Measurements from ENCODE around the gene AKAP8.

- no peak for TF ChIP-seq YY1 (IDR thresholded peaks at IDR 0.05; ENCODE audit: insufficient read depth, insufficient read length)
- no peak for TF ChIP-seq ZNF274 (IDR thresholded peaks at IDR 0.05; ENCODE audit: low read depth, low read length)
Observed at GRCh38 chr19:15378534-15379082, 979 bp downstream of the AKAP8 start.

All from NT2/D1 (cell line).